Measurements from ENCODE around the gene TIGD4. TPM values are rescaled to one million over a fixed set of nuclear protein-coding genes. Genes with fewer than 3 reads are reported as not detected.
A peak's percentile ranks its signal among the peaks of the same experiment; 100 is the strongest.

The TIGD4 gene
- total RNA-seq, 1 donor from 2014 or later: 0.83 TPM

DNA sequence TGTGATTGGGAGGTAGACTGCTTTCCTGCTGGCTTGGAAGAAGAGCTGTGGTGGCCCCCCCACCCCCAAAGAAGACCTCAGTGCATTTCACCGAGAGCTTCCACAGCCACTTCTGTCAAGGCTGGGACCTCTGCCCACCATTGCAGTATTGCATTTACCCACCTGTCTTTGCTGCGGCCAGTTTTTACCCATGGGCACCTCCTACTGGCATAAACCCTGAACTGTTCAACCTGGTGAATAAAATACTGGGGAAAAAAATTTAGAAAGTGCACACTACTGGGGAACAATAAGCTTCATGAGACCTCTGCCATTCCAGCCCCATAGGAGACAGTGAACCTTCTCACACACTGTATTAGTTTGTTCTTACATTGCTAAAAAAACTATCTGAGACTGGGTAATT, 40.5 kb upstream of the TIGD4 start:
- H3K36me3 Mint-ChIP-seq (ENCODE audit: unreplicated experiment): peaks cover 20% of the 10 kb centered on the region
- H3K4me3 Mint-ChIP-seq (ENCODE audit: unreplicated experiment): no peak overlapping the region
- H3K4me1 Mint-ChIP-seq (ENCODE audit: low read depth, unreplicated experiment): no peaks in the 10 kb centered on the region
- DNase-seq: no peak
- H3K27ac Mint-ChIP-seq (ENCODE audit: unreplicated experiment): no peak overlapping the region
- peak; percentile 14 for TF ChIP-seq CTCF (IDR thresholded peaks at IDR 0.05; ENCODE audit: partially characterized antibody, unreplicated experiment)
- H3K9me3 Mint-ChIP-seq (ENCODE audit: unreplicated experiment): peaks cover 8% of the 10 kb centered on the region
- H3K27me3 Mint-ChIP-seq (ENCODE audit: unreplicated experiment): peaks cover 5% of the 10 kb centered on the region

- no peak overlapping the region for H3K4me3 Mint-ChIP-seq (ENCODE audit: unreplicated experiment)
- TF ChIP-seq CTCF (IDR thresholded peaks at IDR 0.05; ENCODE audit: partially characterized antibody, unreplicated experiment): no peak
- peaks cover 5% of the 10 kb centered on the region for H3K27me3 Mint-ChIP-seq (ENCODE audit: unreplicated experiment)
- no peak overlapping the region for H3K27ac Mint-ChIP-seq (ENCODE audit: unreplicated experiment)
- no peaks in the 10 kb centered on the region for H3K4me1 Mint-ChIP-seq (ENCODE audit: low read depth, unreplicated experiment)
- no peak for DNase-seq
- H3K9me3 Mint-ChIP-seq (ENCODE audit: unreplicated experiment): peaks cover 8% of the 10 kb centered on the region
- peaks cover 24% of the 10 kb centered on the region for H3K36me3 Mint-ChIP-seq (ENCODE audit: unreplicated experiment)
These were observed 39.6 kb upstream of the TIGD4 start for GRCh38 chr4:152819026-152819645.

GRCh38 chr4:152817331-152817730, 37.8 kb upstream of the TIGD4 start:
- DNase-seq: no peak
- no peak for TF ChIP-seq CTCF (IDR thresholded peaks at IDR 0.05; ENCODE audit: partially characterized antibody, unreplicated experiment)
- H3K27me3 Mint-ChIP-seq (ENCODE audit: unreplicated experiment): peaks cover 5% of the 10 kb centered on the region
- peaks cover 34% of the 10 kb centered on the region for H3K36me3 Mint-ChIP-seq (ENCODE audit: unreplicated experiment)
- no peak overlapping the region for H3K27ac Mint-ChIP-seq (ENCODE audit: unreplicated experiment)
- H3K9me3 Mint-ChIP-seq (ENCODE audit: unreplicated experiment): peaks cover 8% of the 10 kb centered on the region
- no peaks in the 10 kb centered on the region for H3K4me1 Mint-ChIP-seq (ENCODE audit: low read depth, unreplicated experiment)
- H3K4me3 Mint-ChIP-seq (ENCODE audit: unreplicated experiment): no peak overlapping the region

DNA sequence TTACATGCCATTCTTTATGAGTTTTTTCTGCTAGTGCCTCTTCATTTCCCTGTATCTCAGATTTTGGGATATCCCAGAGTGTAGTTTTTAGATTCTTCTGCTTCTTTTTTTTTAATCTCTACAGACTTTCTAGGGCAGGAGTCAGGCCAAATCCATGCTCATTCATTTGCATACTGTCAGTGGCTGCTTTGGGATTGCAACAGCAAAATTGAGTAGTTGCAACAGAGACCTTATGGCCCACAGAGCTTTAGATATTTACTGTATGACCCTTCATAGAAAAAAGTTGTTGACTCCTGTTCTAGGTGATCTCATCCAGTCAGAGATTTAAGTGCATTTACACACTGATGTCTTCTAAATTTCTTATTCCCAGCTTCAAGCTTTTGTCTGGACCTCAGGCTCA, 35.5 kb upstream of the TIGD4 start:
- H3K4me3 Mint-ChIP-seq (ENCODE audit: unreplicated experiment): no peak overlapping the region
- H3K4me1 Mint-ChIP-seq (ENCODE audit: low read depth, unreplicated experiment): no peaks in the 10 kb centered on the region
- H3K27me3 Mint-ChIP-seq (ENCODE audit: unreplicated experiment): peaks cover 5% of the 10 kb centered on the region
- H3K9me3 Mint-ChIP-seq (ENCODE audit: unreplicated experiment): peaks cover 5% of the 10 kb centered on the region
- H3K36me3 Mint-ChIP-seq (ENCODE audit: unreplicated experiment): peaks cover 25% of the 10 kb centered on the region
- no peak overlapping the region for H3K27ac Mint-ChIP-seq (ENCODE audit: unreplicated experiment)
- no peak for TF ChIP-seq CTCF (IDR thresholded peaks at IDR 0.05; ENCODE audit: partially characterized antibody, unreplicated experiment)
- no peak for DNase-seq

- Mint-ChIP-seq H3K9me3 (ENCODE audit: unreplicated experiment) (peaks cover 5% of the 10 kb centered on the region), H3K4me3 (ENCODE audit: unreplicated experiment) (no peak overlapping the region), H3K4me1 (ENCODE audit: low read depth, unreplicated experiment) (no peaks in the 10 kb centered on the region), H3K36me3 (ENCODE audit: unreplicated experiment) (peaks cover 19% of the 10 kb centered on the region), H3K27me3 (ENCODE audit: unreplicated experiment) (peaks cover 1% of the 10 kb centered on the region), H3K27ac (ENCODE audit: unreplicated experiment) (no peak overlapping the region)
- TF ChIP-seq CTCF (IDR thresholded peaks at IDR 0.05; ENCODE audit: partially characterized antibody, unreplicated experiment): no peak
- no peak for DNase-seq
These were observed 31.3 kb upstream of the TIGD4 start for GRCh38 chr4:152810715-152811287.

All from glutamatergic neuron (in vitro differentiated cells).